ENCODE measurements around the gene SRBD1. TPM values are rescaled to one million over a fixed set of nuclear protein-coding genes. Genes with fewer than 3 reads are reported as not detected.

Gene SRBD1
- total and polyA plus RNA-seq, 2 of the 8 experiments (the other 6 are each of a cell fraction or from before 2014, with no cell fraction given), result 4.6 to 20.0 TPM

DNA sequence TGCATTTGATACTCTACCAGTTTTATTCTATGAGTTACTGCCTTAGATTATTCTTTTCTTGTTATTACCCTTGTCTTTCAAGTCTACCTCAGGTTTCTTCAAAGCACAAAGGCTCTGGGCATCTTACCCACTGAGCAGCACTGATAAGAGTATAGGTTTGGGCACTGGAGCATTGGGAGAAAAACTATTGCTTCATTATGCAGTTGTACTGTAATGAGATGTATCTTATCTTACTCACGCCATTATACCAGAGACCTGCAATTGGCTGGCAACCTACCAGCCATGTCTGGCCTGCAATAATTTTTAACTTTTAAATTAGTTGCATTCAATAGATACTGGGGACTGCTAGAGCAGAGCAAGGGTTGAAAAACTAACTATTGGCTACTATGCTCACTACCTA, 18.9 kb upstream of the SRBD1 start:
- ChIA-PET POLR2A (ENCODE audit: partially characterized antibody) (no interaction called here), CTCF (ENCODE audit: partially characterized antibody) (no interaction called here)
- Histone ChIP-seq H3K27ac (ENCODE audit: low read depth, low read length) (no peak overlapping the region), H4K91ac (replicated peaks; ENCODE audit: insufficient read length, low read length) (no peak overlapping the region), H3K4me1 (replicated peaks in 1 of 4; ENCODE audit: control insufficient read depth in 3 of 4, insufficient read depth in 4 of 4, low read length in 3 of 4) (peaks cover 0 to 6% (median 2%) of the 10 kb centered on the region in 4 experiments; a peak in 3 of 7 replicates), H3K23me2 (ENCODE audit: low read depth, low read length) (no peaks in the 10 kb centered on the region), H3K36me3 (ENCODE audit: control insufficient read depth in 2 of 4, insufficient read depth in 4 of 4, low read length in 3 of 4) (no peaks in the 10 kb centered on the region), H3K9me3 (ENCODE audit: insufficient read depth in 2 of 2, low read depth in 1 of 2, low read length in 1 of 2) (no peaks in the 10 kb centered on the region), H3K79me2 (ENCODE audit: control insufficient read depth in 1 of 2, insufficient read depth in 2 of 2, low read length in 2 of 2) (no peaks in the 10 kb centered on the region), H3K56ac (replicated peaks; ENCODE audit: insufficient read length, low read depth, low read length) (no peak overlapping the region), H2BK5ac (ENCODE audit: low read depth, low read length) (no peak overlapping the region), H2BK120ac (replicated peaks; ENCODE audit: low read depth, low read length) (no peak overlapping the region), H3K27me3 (replicated peaks in 1 of 4; ENCODE audit: control insufficient read depth in 3 of 4, extremely low read depth in 1 of 4, insufficient read depth in 3 of 4, low read length in 3 of 4) (no peaks in the 10 kb centered on the region), H4K20me1 (replicated peaks in 1 of 2; ENCODE audit: control insufficient read depth in 1 of 2, insufficient read depth in 2 of 2, low read length in 2 of 2) (no peaks in the 10 kb centered on the region), H4K8ac (ENCODE audit: extremely low read depth, insufficient read depth, low read length) (no peak overlapping the region), H3K23ac (ENCODE audit: insufficient read length) (no peak overlapping the region), H3K14ac (ENCODE audit: insufficient read length) (no peak overlapping the region), H2AFZ (ENCODE audit: low read length) (no peak overlapping the region), H3K4me3 (ENCODE audit: extremely low read depth in 1 of 4, insufficient read depth in 2 of 4, low read depth in 3 of 4, low read length in 4 of 4) (no peak overlapping the region), H4K5ac (ENCODE audit: insufficient read length, low read depth, low read length) (no peak overlapping the region), H3K9ac (replicated peaks in 1 of 4; ENCODE audit: extremely low read depth in 1 of 4, low read depth in 3 of 4, low read length in 3 of 4) (no peak overlapping the region), H2BK12ac (ENCODE audit: low read depth, low read length) (no peak overlapping the region), H3K18ac (ENCODE audit: extremely low read depth, low read length) (no peak overlapping the region), H2BK20ac (ENCODE audit: low read length) (no peak overlapping the region), H3K79me1 (ENCODE audit: low read depth, low read length) (no peaks in the 10 kb centered on the region), H3K4me2 (ENCODE audit: insufficient read depth in 1 of 2, low read depth in 2 of 2, low read length in 2 of 2) (no peak overlapping the region), H2BK15ac (ENCODE audit: low read length) (no peak overlapping the region), H2AK5ac (ENCODE audit: low read depth, low read length) (no peak overlapping the region), H3K4ac (replicated peaks; ENCODE audit: insufficient read length, low read depth, low read length) (no peak overlapping the region)
- WGBS, 2 experiments (ENCODE audit: extremely low coverage in 1 of 2, insufficient coverage in 1 of 2, insufficient read length in 1 of 2, insufficient replicate concordance in 2 of 2, low coverage in 1 of 2, low lambda C conversion rate in 2 of 2, missing lambda C conversion rate in 1 of 2), result 88% methylated on average over 1 of the region's 1 CpG; no CpG with 5 or more reads in 1 of the 2 experiments
- DNase-seq (ENCODE audit: low read depth in 1 of 2, low spot score in 2 of 2), result no peak
- no peak for TF ChIP-seq TBP (IDR thresholded peaks at IDR 0.05; ENCODE audit: low read depth, low read length)
- no peak for TF ChIP-seq MAFK (IDR thresholded peaks at IDR 0.05; ENCODE audit: low read depth, low read length)
- no peak for TF ChIP-seq POU5F1 (IDR thresholded peaks at IDR 0.05; ENCODE audit: low read depth, low read length)
- TF ChIP-seq, protein P1, sequence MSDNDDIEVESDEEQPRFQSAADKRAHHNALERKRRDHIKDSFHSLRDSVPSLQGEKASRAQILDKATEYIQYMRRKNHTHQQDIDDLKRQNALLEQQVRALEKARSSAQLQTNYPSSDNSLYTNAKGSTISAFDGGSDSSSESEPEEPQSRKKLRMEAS (IDR thresholded peaks at IDR 0.05), result no peak
- TF ChIP-seq PHF8 (conservative IDR thresholded peaks at IDR 0.05; ENCODE audit: low read depth, low read length), result no peak
- TF ChIP-seq, protein P2, sequence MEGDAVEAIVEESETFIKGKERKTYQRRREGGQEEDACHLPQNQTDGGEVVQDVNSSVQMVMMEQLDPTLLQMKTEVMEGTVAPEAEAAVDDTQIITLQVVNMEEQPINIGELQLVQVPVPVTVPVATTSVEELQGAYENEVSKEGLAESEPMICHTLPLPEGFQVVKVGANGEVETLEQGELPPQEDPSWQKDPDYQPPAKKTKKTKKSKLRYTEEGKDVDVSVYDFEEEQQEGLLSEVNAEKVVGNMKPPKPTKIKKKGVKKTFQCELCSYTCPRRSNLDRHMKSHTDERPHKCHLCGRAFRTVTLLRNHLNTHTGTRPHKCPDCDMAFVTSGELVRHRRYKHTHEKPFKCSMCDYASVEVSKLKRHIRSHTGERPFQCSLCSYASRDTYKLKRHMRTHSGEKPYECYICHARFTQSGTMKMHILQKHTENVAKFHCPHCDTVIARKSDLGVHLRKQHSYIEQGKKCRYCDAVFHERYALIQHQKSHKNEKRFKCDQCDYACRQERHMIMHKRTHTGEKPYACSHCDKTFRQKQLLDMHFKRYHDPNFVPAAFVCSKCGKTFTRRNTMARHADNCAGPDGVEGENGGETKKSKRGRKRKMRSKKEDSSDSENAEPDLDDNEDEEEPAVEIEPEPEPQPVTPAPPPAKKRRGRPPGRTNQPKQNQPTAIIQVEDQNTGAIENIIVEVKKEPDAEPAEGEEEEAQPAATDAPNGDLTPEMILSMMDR (IDR thresholded peaks at IDR 0.05; ENCODE audit: control extremely low read depth in 1 of 3, insufficient read depth in 1 of 3, low read depth in 1 of 3, low read length in 3 of 3), result no peak
- TF ChIP-seq CBX8 (IDR thresholded peaks at IDR 0.05; ENCODE audit: borderline replicate concordance, low read depth, low read length), result no peak
- TF ChIP-seq HDAC6 (IDR thresholded peaks at IDR 0.05; ENCODE audit: low read depth, low read length), result no peak
- no peak for FAIRE-seq

All from H1 (cell line).